GM19438 (cell line): ENCODE results near the gene AGMO.

Experiments
- ATAC-seq: cut with Tn5 transposase; IDR thresholded peaks from one replicate; pipeline ENCODE4 v1.9.1; 2021; ENCODE audit warnings: low read depth; ENCODE audit not compliant: unreplicated experiment

AGMO gene

GRCh38 chr7:15505761-15506160 is 56.1 kb downstream of the AGMO start:
- no peak for ATAC-seq

- no peak for ATAC-seq
These were observed 57.5 kb downstream of the AGMO start for GRCh38 chr7:15504351-15504750.

- no peak for ATAC-seq
These were observed 58.1 kb downstream of the AGMO start for GRCh38 chr7:15503603-15504290.

- ATAC-seq: no peak
These were observed 63.4 kb downstream of the AGMO start for GRCh38 chr7:15498465-15498864.

- ATAC-seq: no peak
These were observed 66.6 kb downstream of the AGMO start for GRCh38 chr7:15495170-15495569.

GRCh38 chr7:15494711-15495110 is 67.1 kb downstream of the AGMO start:
- no peak for ATAC-seq

- ATAC-seq: no peak
These were observed 70.5 kb downstream of the AGMO start for GRCh38 chr7:15491361-15491760.

- ATAC-seq: no peak
These were observed 71.5 kb downstream of the AGMO start for GRCh38 chr7:15490291-15490690.

GRCh38 chr7:15489861-15490260 is 72.0 kb downstream of the AGMO start:
- ATAC-seq: no peak

GRCh38 chr7:15489383-15489782 is 72.4 kb downstream of the AGMO start:
- ATAC-seq: no peak

GRCh38 chr7:15488401-15488800 is 73.4 kb downstream of the AGMO start:
- no peak for ATAC-seq

- ATAC-seq: no peak
These were observed 73.9 kb downstream of the AGMO start for GRCh38 chr7:15487896-15488295.

- no peak for ATAC-seq
These were observed 75.8 kb downstream of the AGMO start for GRCh38 chr7:15485998-15486397.

GRCh38 chr7:15485431-15485830 is 76.4 kb downstream of the AGMO start:
- ATAC-seq: no peak

GRCh38 chr7:15481132-15481531 is 80.7 kb downstream of the AGMO start:
- no peak for ATAC-seq

- ATAC-seq: no peak
These were observed 83.4 kb downstream of the AGMO start for GRCh38 chr7:15478401-15478800.

GRCh38 chr7:15476531-15476918 is 85.3 kb downstream of the AGMO start:
- no peak for ATAC-seq

- no peak for ATAC-seq
These were observed 85.8 kb downstream of the AGMO start for GRCh38 chr7:15475808-15476530.

GRCh38 chr7:15471669-15471950 is 90.2 kb downstream of the AGMO start:
- ATAC-seq: no peak

- no peak for ATAC-seq
These were observed 90.8 kb downstream of the AGMO start for GRCh38 chr7:15470825-15471668.

GRCh38 chr7:15464667-15465121 is 97.1 kb downstream of the AGMO start:
- no peak for ATAC-seq
